HS-5 (cell line): ENCODE data around the gene NUP98.

Source experiments
- DNase-seq: peaks from one replicate; pipeline ENCODE4 v3.0.0-alpha.2; 2012; ENCODE audit warnings: low read depth

The NUP98 gene

GRCh38 chr11:3797329-3798090 lies at the start of gene NUP98:
Gene NUP98 (minus strand): TSS chr11:3797554. CDS start chr11:3782117, 15,437 bp downstream.
- peak; percentile 97 for DNase-seq

- DNase-seq: no peak
Observed at GRCh38 chr11:3845670-3846069, 48.3 kb upstream of the NUP98 start.

DNA sequence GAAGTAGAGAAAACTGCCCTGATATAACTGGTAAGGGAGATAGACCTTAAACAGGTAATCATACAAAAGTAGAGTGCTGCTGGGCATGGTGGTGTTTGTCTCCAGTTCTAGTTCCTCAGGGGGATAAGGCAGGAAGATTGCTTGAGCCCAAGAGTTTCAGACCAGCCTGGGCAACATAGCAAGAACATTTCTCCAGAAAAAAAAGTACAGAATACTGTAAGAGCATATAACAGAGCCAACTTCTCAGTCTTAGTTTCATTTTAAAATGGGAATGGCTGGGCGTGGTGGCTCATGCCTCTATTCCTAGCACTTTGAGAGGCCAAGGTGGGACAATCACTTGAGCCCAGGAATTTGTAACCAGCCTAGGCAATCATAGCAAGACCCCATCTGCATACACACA lies 47.9 kb upstream of the NUP98 start:
- no peak for DNase-seq

- DNase-seq: no peak
Observed at GRCh38 chr11:3843326-3843725, 46.0 kb upstream of the NUP98 start.

- peak; percentile 75 for DNase-seq
Observed at GRCh38 chr11:3841426-3842350, 44.3 kb upstream of the NUP98 start.

DNA sequence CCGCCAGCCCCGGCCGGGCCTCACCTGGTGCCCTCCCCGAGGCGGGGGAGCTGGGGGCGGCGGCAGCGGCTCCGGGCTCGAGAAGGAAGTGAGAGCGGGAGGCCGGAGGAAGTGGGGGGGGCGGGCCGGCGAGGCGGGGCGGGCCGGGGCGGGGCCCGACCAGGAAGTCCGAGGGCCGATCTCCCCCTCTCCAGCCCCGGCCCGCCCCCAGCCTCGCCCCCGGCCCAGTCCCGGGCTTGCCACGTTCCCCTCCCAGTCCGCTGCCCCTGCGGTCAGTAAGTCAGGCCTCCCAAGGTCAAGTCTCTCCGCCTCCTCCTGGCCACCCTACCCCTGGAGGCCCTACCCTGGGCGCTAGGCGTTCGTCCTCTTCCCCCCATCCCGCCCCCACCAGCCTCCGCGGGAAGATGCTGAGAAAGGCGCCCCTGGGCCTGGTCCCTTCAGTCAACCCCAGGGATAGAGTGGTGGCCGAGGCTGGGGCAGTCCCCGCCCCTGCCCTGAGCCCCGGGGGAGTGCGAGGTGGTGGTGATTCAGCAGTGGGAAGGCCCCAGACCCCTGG lies 43.6 kb upstream of the NUP98 start, which contains the start of gene RHOG:
TSS of gene RHOG (minus strand) at position 90 of the 556 bp plus-strand sequence. CDS start 12,821 bp downstream, outside the sequence.
- no peak for DNase-seq

DNA sequence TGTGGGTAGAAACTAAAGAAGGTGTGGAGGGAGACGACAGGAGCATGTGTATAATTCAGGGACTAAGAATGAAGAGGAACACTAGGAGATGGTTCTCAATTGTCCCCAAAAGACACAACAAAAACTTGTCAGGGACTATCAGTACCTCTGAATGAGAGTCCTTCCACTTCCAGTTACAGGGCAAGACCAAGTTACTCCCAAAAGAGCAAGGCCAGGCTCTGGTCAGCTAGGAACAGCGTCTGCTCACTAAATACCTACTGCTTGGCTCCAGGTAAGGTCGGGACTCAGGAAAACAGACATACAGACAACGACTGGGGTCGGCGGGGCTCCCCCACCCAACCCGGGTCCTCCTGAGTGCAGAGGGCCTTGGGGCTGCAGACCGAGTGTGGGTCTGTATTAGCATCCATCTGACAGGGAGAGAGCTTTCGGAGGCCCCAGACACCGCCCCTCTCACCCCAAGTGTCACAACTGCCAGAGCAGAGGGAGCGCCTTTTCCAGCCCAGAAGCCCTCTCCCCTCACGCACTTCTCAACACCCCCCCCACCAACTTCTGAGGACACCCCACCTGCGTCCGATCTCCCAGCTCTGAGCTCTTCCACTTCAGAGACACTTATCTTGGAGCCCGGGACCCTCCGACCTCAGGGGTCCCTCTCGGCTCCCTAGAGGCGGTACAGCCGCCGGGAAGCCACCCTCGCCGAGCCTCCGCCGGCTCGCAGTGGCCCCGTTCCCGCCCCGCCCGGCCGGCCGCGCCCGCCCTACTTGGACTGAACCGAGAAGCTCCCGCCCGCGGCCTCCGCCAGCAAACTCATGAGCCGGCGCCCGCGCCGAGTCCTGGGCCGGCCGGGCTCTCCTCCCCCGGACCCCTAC lies 42.9 kb upstream of the NUP98 start:
- DNase-seq: no peak

GRCh38 chr11:3838504-3838903 lies 41.1 kb upstream of the NUP98 start:
- DNase-seq: no peak

- DNase-seq: no peak
Observed at GRCh38 chr11:3837793-3838192, 40.4 kb upstream of the NUP98 start.

GRCh38 chr11:3836903-3837302 lies 39.5 kb upstream of the NUP98 start:
- no peak for DNase-seq

DNA sequence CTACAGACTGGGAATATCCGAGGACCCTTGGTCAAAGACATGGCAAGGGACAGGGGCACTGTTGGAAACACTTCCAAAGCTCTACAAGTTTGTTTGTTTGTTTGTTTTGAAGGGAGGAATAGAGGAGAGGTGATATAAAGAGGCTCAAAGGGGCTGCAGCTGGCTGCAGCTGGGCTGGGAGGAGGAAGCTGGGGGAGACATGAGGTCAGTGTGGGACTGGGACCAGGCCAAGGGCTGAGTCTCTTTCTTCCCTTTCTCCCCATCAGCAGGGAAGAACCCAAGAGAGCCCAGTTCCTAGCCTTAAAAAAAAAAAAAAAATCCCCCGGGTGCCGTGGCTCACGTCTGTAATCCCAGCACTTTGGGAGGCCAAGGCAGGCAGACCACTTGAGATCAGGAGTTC lies 38.4 kb upstream of the NUP98 start:
- DNase-seq: no peak

DNA sequence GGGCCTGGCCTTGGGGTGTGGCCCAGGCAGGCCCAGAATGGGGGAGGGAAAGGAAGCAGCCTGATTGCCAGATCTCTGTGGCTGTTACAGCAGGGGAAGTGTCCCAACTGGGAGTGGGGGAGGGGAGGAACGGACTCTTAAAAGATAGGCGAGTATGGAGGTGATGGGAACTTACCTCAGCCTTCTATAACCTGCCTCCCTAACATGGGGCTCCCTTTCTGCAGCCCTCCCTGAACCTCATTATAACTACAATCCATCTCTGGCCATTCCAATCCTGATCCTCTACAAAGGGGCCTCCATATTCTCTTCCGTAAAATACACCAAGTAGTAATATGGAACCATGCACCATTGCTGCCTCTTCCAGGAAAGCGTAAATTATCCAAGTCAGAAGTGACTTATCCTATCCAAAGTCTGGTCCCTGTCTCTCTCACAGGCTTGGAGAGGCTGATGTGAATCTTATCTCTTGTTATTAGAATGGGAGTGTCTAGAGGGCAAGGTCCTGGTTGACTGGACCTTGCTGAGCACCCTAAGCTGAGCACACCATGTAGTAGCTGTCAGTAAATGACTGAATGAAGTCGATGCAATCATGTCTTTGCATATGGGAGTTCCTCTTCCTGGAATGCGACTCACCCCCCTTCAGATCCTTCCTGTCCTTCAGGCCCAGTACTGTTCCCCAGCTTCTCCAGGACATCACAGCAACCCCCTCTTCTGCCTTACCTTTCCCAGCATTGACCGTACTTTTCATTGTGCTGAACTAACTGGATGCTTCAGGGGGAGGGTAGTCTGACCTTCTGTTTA lies 37.5 kb upstream of the NUP98 start:
- DNase-seq: no peak

- no peak for DNase-seq
Observed at GRCh38 chr11:3834349-3834663, 37.0 kb upstream of the NUP98 start.

DNA sequence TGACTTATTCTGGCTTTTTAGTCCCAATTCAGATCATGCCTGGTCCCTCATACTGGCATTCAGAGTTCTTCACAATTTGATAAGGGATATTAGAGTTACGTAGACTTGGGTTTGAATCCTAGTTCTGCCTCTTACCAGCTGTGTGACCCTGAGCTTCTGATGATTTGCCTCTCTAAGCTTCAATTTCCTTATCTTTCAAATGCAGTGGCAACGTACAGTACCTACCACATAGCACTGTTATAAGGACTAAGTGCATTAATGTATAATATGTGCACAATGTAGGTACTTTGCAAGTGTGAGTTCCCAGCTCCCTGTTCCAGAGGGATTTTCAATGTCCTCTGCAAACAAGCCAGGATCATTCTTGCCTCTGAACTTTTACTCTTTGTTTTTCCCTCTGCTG lies 36.1 kb upstream of the NUP98 start:
- DNase-seq: no peak

DNA sequence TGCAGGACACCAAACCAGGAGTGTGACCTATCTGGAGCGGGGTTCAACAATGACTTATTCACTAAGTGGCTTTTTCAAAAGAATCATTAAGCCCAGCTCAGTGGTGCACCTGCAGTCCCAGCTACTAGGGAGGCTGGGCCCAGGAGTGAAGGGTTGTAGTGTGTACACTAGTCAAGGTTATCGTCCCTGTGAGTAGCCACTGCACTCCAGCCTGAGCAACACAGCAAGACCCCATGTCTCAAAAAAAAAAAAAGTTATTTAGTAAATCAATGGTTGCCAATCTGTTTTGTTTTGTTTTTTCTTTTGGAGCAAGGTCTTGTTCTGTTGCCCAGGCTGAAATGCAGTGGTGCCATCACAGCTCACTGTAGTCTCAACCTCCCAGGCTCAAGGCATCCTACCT lies 35.5 kb upstream of the NUP98 start:
- DNase-seq: no peak

- DNase-seq: no peak
Observed at GRCh38 chr11:3831378-3832239, 34.3 kb upstream of the NUP98 start.

GRCh38 chr11:3830730-3831129 lies 33.4 kb upstream of the NUP98 start:
- no peak for DNase-seq

DNA sequence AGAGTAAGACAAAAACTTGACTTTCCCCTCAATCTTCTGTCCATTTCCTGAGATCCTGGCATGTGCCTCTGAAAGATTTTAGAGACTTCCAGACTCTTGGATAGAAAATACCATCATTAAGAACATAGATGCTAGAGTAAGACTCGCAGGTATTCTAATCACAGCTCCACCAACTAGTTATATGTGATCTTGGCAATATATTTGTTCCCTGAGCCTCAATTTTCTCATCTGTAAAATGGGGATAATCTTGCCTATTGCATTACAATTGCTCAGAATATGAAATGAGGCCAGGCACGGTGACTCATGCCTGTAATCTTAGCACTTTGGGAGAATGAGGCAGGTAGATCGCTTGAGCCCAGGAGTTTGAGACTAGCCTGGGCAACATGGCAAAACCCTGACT lies 32.7 kb upstream of the NUP98 start:
- no peak for DNase-seq

- no peak for DNase-seq
Observed at GRCh38 chr11:3827434-3828186, 30.3 kb upstream of the NUP98 start.
